HL-60/S4 treated with phorbol 12-myristate 13-acetate at 8.2 ng/mL for 4 days and 3 days (cell line): ENCODE data around the gene HIVEP1.
"Not testable (repeated sequence)": the region's sequence is repeated elsewhere in the genome, so short reads cannot be mapped to it uniquely, and the experiment has no call there.

Source experiments
- in situ Hi-C: fragments of 300-500 bp; cut with MboI; formaldehyde crosslinking; loops from 2 replicates; pipeline ENCODE4 v1.15.0; 2022; ENCODE audit warnings: low sequenced_read_pairs

HIVEP1 gene

GRCh38 chr6:12151433-12151820 is 139.3 kb downstream of the HIVEP1 start:
- in situ Hi-C loops, result no loop called here

- in situ Hi-C loops, result no loop called here
These were observed 140.2 kb downstream of the HIVEP1 start for GRCh38 chr6:12152023-12152970.

GRCh38 chr6:12155769-12156168 is 143.7 kb downstream of the HIVEP1 start:
- in situ Hi-C loops, result not testable (repeated sequence)

GRCh38 chr6:12158686-12159415 is 146.7 kb downstream of the HIVEP1 start:
- in situ Hi-C loops, result no loop called here

- in situ Hi-C loops, result no loop called here
These were observed 148.2 kb downstream of the HIVEP1 start for GRCh38 chr6:12160326-12160725.

- in situ Hi-C loops, result no loop called here
These were observed 150.1 kb downstream of the HIVEP1 start for GRCh38 chr6:12162213-12162612.

- in situ Hi-C loops, result no loop called here
These were observed 151.0 kb downstream of the HIVEP1 start for GRCh38 chr6:12163149-12163548.

- in situ Hi-C loops, result no loop called here
These were observed 151.8 kb downstream of the HIVEP1 start for GRCh38 chr6:12163744-12164507.

GRCh38 chr6:12164508-12164770 is 152.3 kb downstream of the HIVEP1 start:
- in situ Hi-C loops, result no loop called here

- in situ Hi-C loops, result no loop called here
These were observed 153.2 kb downstream of the HIVEP1 start for GRCh38 chr6:12165297-12165696.

- in situ Hi-C loops, result no loop called here
These were observed 153.7 kb downstream of the HIVEP1 start for GRCh38 chr6:12165722-12166280.

GRCh38 chr6:12169377-12169776 is 157.3 kb downstream of the HIVEP1 start:
- in situ Hi-C loops, result no loop called here

GRCh38 chr6:12170351-12171092 is 158.4 kb downstream of the HIVEP1 start:
- in situ Hi-C loops, result no loop called here

- in situ Hi-C loops, result no loop called here
These were observed 159.6 kb downstream of the HIVEP1 start for GRCh38 chr6:12171717-12172116.

GRCh38 chr6:12172572-12172971 is 160.5 kb downstream of the HIVEP1 start:
- in situ Hi-C loops, result no loop called here

- in situ Hi-C loops, result no loop called here
These were observed 161.1 kb downstream of the HIVEP1 start for GRCh38 chr6:12173181-12173580.

GRCh38 chr6:12173661-12174060 is 161.5 kb downstream of the HIVEP1 start:
- in situ Hi-C loops, result no loop called here

GRCh38 chr6:12174878-12175277 is 162.8 kb downstream of the HIVEP1 start:
- in situ Hi-C loops, result no loop called here

- in situ Hi-C loops, result no loop called here
These were observed 163.5 kb downstream of the HIVEP1 start for GRCh38 chr6:12175626-12176025.

- in situ Hi-C loops, result not testable (repeated sequence)
These were observed 164.7 kb downstream of the HIVEP1 start for GRCh38 chr6:12176782-12177181.
